Neural progenitor cell (in vitro differentiated cells): ENCODE measurements around the gene SUGCT.

Source experiments
- CTCF ChIP-seq: fragments of 200-600 bp; sonication (generic); IDR thresholded peaks from 2 replicates; pipeline ENCODE4 v1.5.1; 2017; ENCODE audit warnings: antibody characterized with exemption, mild to moderate bottlenecking
- EZH2 ChIP-seq: fragments of 200-600 bp; sonication (generic); IDR thresholded peaks from 2 replicates; pipeline ENCODE4 v1.6.1; 2017; ENCODE audit warnings: antibody characterized with exemption, mild to moderate bottlenecking, moderate library complexity
- EZH2phosphoT487 ChIP-seq: fragments of 200-600 bp; sonication (generic); IDR thresholded peaks from 2 replicates; pipeline ENCODE4 v1.6.1; 2017; ENCODE audit warnings: antibody characterized with exemption

GRCh38 chr7:40643664-40644063 is 508.9 kb downstream of the SUGCT start:
- no peak for TF ChIP-seq CTCF
- TF ChIP-seq EZH2: no peak
- no peak for TF ChIP-seq EZH2phosphoT487
